ENCODE results near the gene TMEM80. TPM values are rescaled to one million over a fixed set of nuclear protein-coding genes. Genes with fewer than 3 reads are reported as not detected.

Gene TMEM80
- total and polyA plus RNA-seq, 10 of the 15 experiments (the other 5 are each of a cell fraction or from before 2014, with no cell fraction given), result 6.7 to 30.9 (median 20.7) TPM

- TF ChIP-seq TCF12 (IDR thresholded peaks at IDR 0.05; ENCODE audit: low read depth, low read length) (no peak), HDAC6 (IDR thresholded peaks at IDR 0.05; ENCODE audit: unreplicated experiment) (no peak), ZNF24 (IDR thresholded peaks at IDR 0.05) (no peak), ESRRA (IDR thresholded peaks at IDR 0.05; ENCODE audit: low read length) (no peak), RFX5 (IDR thresholded peaks at IDR 0.05; ENCODE audit: low read depth, low read length) (no peak), POLR2AphosphoS2 (IDR thresholded peaks at IDR 0.05; ENCODE audit: low read depth, low read length) (no peak), RAD21 (IDR thresholded peaks at IDR 0.05; ENCODE audit: insufficient read depth, low read depth, low read length) (no peak), JUNB (IDR thresholded peaks at IDR 0.05) (no peak)
- TF ChIP-seq, protein P1, sequence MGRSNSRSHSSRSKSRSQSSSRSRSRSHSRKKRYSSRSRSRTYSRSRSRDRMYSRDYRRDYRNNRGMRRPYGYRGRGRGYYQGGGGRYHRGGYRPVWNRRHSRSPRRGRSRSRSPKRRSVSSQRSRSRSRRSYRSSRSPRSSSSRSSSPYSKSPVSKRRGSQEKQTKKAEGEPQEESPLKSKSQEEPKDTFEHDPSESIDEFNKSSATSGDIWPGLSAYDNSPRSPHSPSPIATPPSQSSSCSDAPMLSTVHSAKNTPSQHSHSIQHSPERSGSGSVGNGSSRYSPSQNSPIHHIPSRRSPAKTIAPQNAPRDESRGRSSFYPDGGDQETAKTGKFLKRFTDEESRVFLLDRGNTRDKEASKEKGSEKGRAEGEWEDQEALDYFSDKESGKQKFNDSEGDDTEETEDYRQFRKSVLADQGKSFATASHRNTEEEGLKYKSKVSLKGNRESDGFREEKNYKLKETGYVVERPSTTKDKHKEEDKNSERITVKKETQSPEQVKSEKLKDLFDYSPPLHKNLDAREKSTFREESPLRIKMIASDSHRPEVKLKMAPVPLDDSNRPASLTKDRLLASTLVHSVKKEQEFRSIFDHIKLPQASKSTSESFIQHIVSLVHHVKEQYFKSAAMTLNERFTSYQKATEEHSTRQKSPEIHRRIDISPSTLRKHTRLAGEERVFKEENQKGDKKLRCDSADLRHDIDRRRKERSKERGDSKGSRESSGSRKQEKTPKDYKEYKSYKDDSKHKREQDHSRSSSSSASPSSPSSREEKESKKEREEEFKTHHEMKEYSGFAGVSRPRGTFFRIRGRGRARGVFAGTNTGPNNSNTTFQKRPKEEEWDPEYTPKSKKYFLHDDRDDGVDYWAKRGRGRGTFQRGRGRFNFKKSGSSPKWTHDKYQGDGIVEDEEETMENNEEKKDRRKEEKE (IDR thresholded peaks at IDR 0.05), result no peak
Observed at GRCh38 chr11:680970-681369, 14.6 kb upstream of the TMEM80 start (continued).

- RAD21 ChIA-PET (ENCODE audit: unreplicated experiment), result interaction anchor here (0.7 kb wide), 1 partner anchor 107 kb away, joined by 3 read pairs; no protein-coding TSS in a partner anchor
- no peak overlapping the region for H3K9ac ChIP-seq (ENCODE audit: control insufficient read depth, insufficient read depth, low read length)
- 94% methylated on average over 30 of the region's 30 CpGs for WGBS (ENCODE audit: insufficient coverage, insufficient replicate concordance, low lambda C conversion rate, missing lambda C conversion rate)
- intact Hi-C loops (cut with micrococcal nuclease; ENCODE audit: unreplicated experiment) (no loop called here), in situ Hi-C loops (cut with MboI) (no loop called here)
- POLR2A ChIA-PET, result interaction anchor here (0.7 to 1.1 kb wide), 2 partner anchors 11 to 104 kb away, joined by 3 to 4 read pairs; no protein-coding TSS in a partner anchor
- H4K20me1 ChIP-seq (ENCODE audit: control insufficient read depth, insufficient read depth), result no peaks in the 10 kb centered on the region
- H3K4me2 ChIP-seq (ENCODE audit: control insufficient read depth, insufficient read depth), result no peak overlapping the region
- DNase-seq (ENCODE audit: low read depth, low spot score) (no peak), FAIRE-seq (no peak), ATAC-seq (no peak)
- peaks cover 2% of the 10 kb centered on the region for H3K79me2 ChIP-seq (ENCODE audit: control insufficient read depth, insufficient read depth, low read length)
- H2AFZ ChIP-seq (ENCODE audit: control insufficient read depth, low read depth, low read length), result no peak overlapping the region
- peaks cover 4% of the 10 kb centered on the region; the same call in 1 of the 2 replicates for H3K4me1 ChIP-seq (ENCODE audit: control insufficient read depth, insufficient read depth, low read length)
- BruUV-seq (replicated peaks), result no TSS peak
- TF ChIP-seq BACH1 (IDR thresholded peaks at IDR 0.05; ENCODE audit: borderline replicate concordance) (no peak), ZNF217 (IDR thresholded peaks at IDR 0.05) (no peak)
- SMC1A ChIA-PET (ENCODE audit: uncharacterized antibody, unreplicated experiment), result no interaction called here
- H3K27me3 ChIP-seq (replicated peaks in 1 of 2; ENCODE audit: control insufficient read depth in 2 of 2, insufficient read depth in 2 of 2, low read length in 1 of 2), result no peaks in the 10 kb centered on the region
- H3K9me3 ChIP-seq (replicated peaks; ENCODE audit: control insufficient read depth, insufficient read depth, low read length), result no peaks in the 10 kb centered on the region
- no peak overlapping the region for H3K4me3 ChIP-seq
- CTCF ChIA-PET, result no interaction called here
- H3K36me3 ChIP-seq (ENCODE audit: control insufficient read depth in 2 of 2, insufficient read depth in 2 of 2, low read length in 1 of 2), result peaks cover 17 to 21% of the 10 kb centered on the region in 2 experiments; a peak in 3 of 4 replicates
- H3K27ac ChIP-seq (ENCODE audit: control insufficient read depth, insufficient read depth), result no peak overlapping the region
Observed at GRCh38 chr11:686451-687243, 9.0 kb upstream of the TMEM80 start.

All from GM12878 (cell line).